Measurements from ENCODE around the gene CD74. TPM values are rescaled to one million over a fixed set of nuclear protein-coding genes. Genes with fewer than 3 reads are reported as not detected.

Gene CD74
- total and polyA plus RNA-seq, 5 experiments from 2014 or later: 288 to 415 (median 310) TPM

DNA sequence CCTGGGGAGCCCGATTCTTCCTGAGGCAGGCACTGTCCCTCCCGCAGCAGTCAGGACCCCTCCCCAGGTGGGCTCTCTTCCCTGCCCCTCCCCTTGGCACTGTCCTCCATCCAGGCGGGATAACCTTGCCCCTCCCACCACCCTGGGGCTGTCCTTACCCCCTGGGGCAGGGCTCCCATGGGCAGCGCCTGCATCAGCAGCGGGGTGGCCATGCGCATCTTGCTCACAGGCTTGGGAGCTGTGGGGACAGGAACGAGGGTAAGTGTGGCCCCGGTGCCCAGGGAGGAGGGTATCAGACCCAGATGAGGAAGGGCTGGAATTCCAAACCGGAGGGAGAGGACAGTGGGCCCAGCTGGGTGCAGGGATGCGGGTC is 6.0 kb downstream of the CD74 start:
- Mint-ChIP-seq H3K36me3 (peaks cover 0 to 49% (median 0%) of the 10 kb centered on the region in 3 donors), H3K9me3 (no peaks in the 10 kb centered on the region), H3K27me3 (no peaks in the 10 kb centered on the region), H3K4me1 (peaks cover 16 to 48% (median 28%) of the 10 kb centered on the region in 4 donors), H3K27ac (peak overlapping the region in 4 of 10 donors; percentile 19 to 85 (median 60)), H3K4me3 (peak overlapping the region in 2 of 10 donors; percentile 24 to 32)
- POLR2A ChIA-PET: interaction anchor here (1.1 to 1.4 kb wide), 3 partner anchors 11 to 43 kb away, joined by 3 read pairs; partner anchors contain the start of gene RPS14
- ATAC-seq: no peak
- DNase-seq: peak in 1 of 10 donors; percentile 55

GRCh38 chr5:150406103-150406722 is 6.5 kb downstream of the CD74 start:
- ATAC-seq (no peak), DNase-seq (peak in 1 of 10 donors; percentile 37)
- Mint-ChIP-seq H3K27me3 (no peaks in the 10 kb centered on the region), H3K4me3 (no peak overlapping the region), H3K4me1 (peaks cover 17 to 43% (median 25%) of the 10 kb centered on the region in 4 donors), H3K9me3 (no peaks in the 10 kb centered on the region), H3K27ac (peak overlapping the region in 6 of 10 donors; percentile 19 to 85 (median 57)), H3K36me3 (peaks cover 0 to 54% (median 0%) of the 10 kb centered on the region in 3 donors)
- POLR2A ChIA-PET: interaction anchor here (0.6 to 1.4 kb wide), 3 partner anchors 12 to 43 kb away, joined by 3 read pairs; partner anchors contain the start of gene RPS14

DNA sequence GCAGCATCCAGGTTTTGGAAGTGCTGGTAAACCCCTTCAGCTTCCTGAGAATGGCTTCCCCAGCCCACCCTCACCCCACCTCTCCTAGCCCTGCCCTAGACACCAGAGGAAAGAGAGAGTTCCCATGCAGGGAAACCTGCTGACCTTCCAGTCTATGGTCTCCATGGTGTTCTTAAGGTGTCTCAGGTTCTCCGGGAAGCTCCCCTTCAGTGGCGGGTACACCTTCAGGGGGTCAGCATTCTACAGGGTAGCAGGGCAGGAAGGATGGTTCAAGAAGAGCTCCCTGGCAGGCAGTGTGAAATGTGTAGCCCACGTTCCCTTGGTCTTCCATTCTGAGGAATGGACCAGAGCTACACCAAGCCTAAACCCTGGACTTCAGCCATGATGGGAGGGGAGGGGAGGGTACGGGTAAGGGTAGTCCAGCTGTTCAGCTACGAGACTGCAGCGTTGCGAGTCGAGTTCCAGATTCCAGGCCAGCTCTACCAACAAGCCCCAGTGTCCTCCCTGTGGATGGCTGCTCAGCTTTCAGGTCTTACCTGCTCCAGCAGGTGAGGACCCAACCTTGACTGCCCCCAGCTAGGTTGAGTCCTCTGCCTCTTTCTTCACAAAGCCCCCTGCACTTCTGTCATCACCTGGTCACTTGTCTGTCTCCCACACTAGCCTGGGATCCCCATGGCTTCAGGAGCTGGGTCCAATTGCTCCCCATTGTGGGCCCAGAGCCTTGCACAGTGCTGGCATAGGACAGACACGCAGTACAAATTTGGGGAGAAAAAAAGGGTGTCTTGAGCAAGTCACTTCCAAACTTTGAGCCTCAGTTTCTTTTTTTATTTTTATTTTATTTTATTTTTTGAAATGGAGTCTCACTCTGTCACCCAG is 7.5 kb downstream of the CD74 start:
- H3K9me3 Mint-ChIP-seq: no peaks in the 10 kb centered on the region
- H3K4me1 Mint-ChIP-seq: peaks cover 12 to 36% (median 15%) of the 10 kb centered on the region in 4 donors
- DNase-seq (no peak), ATAC-seq (no peak)
- POLR2A ChIA-PET: no interaction called here
- no peaks in the 10 kb centered on the region for H3K27me3 Mint-ChIP-seq
- H3K27ac Mint-ChIP-seq: peak overlapping the region in 3 of 10 donors; percentile 13 to 76 (median 75)
- H3K4me3 Mint-ChIP-seq: no peak overlapping the region
- H3K36me3 Mint-ChIP-seq: peaks cover 0 to 60% (median 0%) of the 10 kb centered on the region in 3 donors

- POLR2A ChIA-PET: no interaction called here
- no peak for DNase-seq
- Mint-ChIP-seq H3K27ac (peak overlapping the region in 4 of 10 donors; percentile 43 to 75 (median 56)), H3K4me1 (peaks cover 6 to 30% (median 9%) of the 10 kb centered on the region in 4 donors), H3K9me3 (no peaks in the 10 kb centered on the region), H3K36me3 (peaks cover 0 to 67% (median 0%) of the 10 kb centered on the region in 3 donors), H3K4me3 (no peak overlapping the region), H3K27me3 (no peaks in the 10 kb centered on the region)
- ATAC-seq: no peak
Measured at GRCh38 chr5:150404535-150404934, 8.2 kb downstream of the CD74 start.

DNA sequence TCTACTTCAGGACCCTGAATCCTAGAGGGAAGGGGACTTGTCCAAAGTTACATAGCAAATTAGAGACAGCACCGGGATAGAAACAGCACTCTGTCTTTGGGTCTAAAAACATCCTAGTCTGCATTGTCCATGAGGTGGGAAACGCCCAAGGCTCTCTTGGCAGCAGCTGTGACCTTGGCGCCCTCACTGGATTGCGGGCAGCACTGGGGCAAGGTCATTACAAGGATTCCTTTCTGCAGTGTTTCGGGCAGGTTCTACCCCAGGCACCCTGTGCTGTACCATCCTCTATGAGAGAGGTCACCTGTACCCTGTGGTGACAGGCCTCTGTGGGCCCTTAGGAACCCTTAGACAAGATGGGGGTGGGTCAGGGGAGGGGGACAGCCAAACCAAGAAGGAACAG is 8.6 kb downstream of the CD74 start:
- DNase-seq (no peak), ATAC-seq (no peak)
- H3K36me3 Mint-ChIP-seq: peaks cover 0 to 68% (median 0%) of the 10 kb centered on the region in 3 donors
- H3K4me3 Mint-ChIP-seq: no peak overlapping the region
- H3K27me3 Mint-ChIP-seq: no peaks in the 10 kb centered on the region
- peak overlapping the region in 5 of 10 donors; percentile 35 to 72 (median 54) for H3K27ac Mint-ChIP-seq
- POLR2A ChIA-PET: no interaction called here
- peaks cover 6 to 30% (median 9%) of the 10 kb centered on the region in 4 donors for H3K4me1 Mint-ChIP-seq
- no peaks in the 10 kb centered on the region for H3K9me3 Mint-ChIP-seq

GRCh38 chr5:150402901-150403342 is 9.8 kb downstream of the CD74 start:
- no peaks in the 10 kb centered on the region for H3K27me3 Mint-ChIP-seq
- DNase-seq: no peak
- H3K4me3 Mint-ChIP-seq: peak overlapping the region in 1 of 10 donors; percentile 7
- POLR2A ChIA-PET: interaction anchor here (0.7 to 1.4 kb wide), 2 partner anchors 8 to 10 kb away, joined by 3 read pairs; partner anchors contain the start of gene CD74
- no peak for ATAC-seq
- H3K27ac Mint-ChIP-seq: peak overlapping the region in 5 of 10 donors; percentile 1 to 87 (median 78)
- no peaks in the 10 kb centered on the region for H3K9me3 Mint-ChIP-seq
- peaks cover 0 to 19% (median 6%) of the 10 kb centered on the region in 4 donors for H3K4me1 Mint-ChIP-seq
- peaks cover 0 to 70% (median 0%) of the 10 kb centered on the region in 3 donors for H3K36me3 Mint-ChIP-seq

- POLR2A ChIA-PET: interaction anchor here (0.7 to 1.4 kb wide), 2 partner anchors 8 to 11 kb away, joined by 3 read pairs; partner anchors contain the start of gene CD74
- no peaks in the 10 kb centered on the region for H3K9me3 Mint-ChIP-seq
- no peaks in the 10 kb centered on the region for H3K27me3 Mint-ChIP-seq
- ATAC-seq (no peak), DNase-seq (no peak)
- H3K27ac Mint-ChIP-seq: peak overlapping the region in 5 of 10 donors; percentile 18 to 94 (median 80)
- H3K4me1 Mint-ChIP-seq: peaks cover 0 to 13% (median 6%) of the 10 kb centered on the region in 4 donors
- peaks cover 0 to 72% (median 3%) of the 10 kb centered on the region in 3 donors for H3K36me3 Mint-ChIP-seq
- peak overlapping the region in 1 of 10 donors; percentile 7 for H3K4me3 Mint-ChIP-seq
Measured at GRCh38 chr5:150402229-150402773, 10.4 kb downstream of the CD74 start.

GRCh38 chr5:150401376-150402228 is 11.1 kb downstream of the CD74 start:
- Mint-ChIP-seq H3K27me3 (no peaks in the 10 kb centered on the region), H3K27ac (peak overlapping the region; percentile 44 to 94 (median 78)), H3K4me1 (peaks cover 0 to 8% (median 6%) of the 10 kb centered on the region in 4 donors), H3K9me3 (no peaks in the 10 kb centered on the region), H3K4me3 (no peak overlapping the region), H3K36me3 (peaks cover 0 to 73% (median 3%) of the 10 kb centered on the region in 3 donors)
- no peak for DNase-seq
- no peak for ATAC-seq
- POLR2A ChIA-PET: interaction anchor here (0.9 to 1.7 kb wide), 3 partner anchors 9 to 55 kb away, joined by 3 to 6 read pairs (median 3); no protein-coding TSS in a partner anchor

DNA sequence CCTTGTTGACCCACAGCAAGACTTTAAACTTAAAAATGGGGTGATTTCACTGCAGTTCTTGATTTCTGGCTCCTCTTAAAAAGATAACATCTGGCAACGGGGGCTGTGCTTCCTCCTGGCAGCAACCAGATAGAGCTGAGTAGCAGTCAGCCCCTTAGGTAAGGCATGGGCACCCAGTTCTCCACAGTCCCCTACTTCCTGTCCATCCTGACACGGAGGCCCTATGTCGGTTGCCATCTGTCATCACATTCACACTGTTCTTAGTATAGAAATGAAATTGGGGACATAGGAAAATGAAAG is 11.7 kb downstream of the CD74 start:
- H3K9me3 Mint-ChIP-seq: no peaks in the 10 kb centered on the region
- ATAC-seq (no peak), DNase-seq (no peak)
- H3K4me3 Mint-ChIP-seq: no peak overlapping the region
- H3K4me1 Mint-ChIP-seq: peaks cover 0 to 7% (median 6%) of the 10 kb centered on the region in 4 donors
- H3K36me3 Mint-ChIP-seq: peaks cover 0 to 75% (median 9%) of the 10 kb centered on the region in 3 donors
- POLR2A ChIA-PET: interaction anchor here (0.9 to 1.7 kb wide), 2 partner anchors 10 to 56 kb away, joined by 3 to 6 read pairs; no protein-coding TSS in a partner anchor
- H3K27ac Mint-ChIP-seq: peak overlapping the region in 9 of 10 donors; percentile 38 to 84 (median 75)
- H3K27me3 Mint-ChIP-seq: no peaks in the 10 kb centered on the region

GRCh38 chr5:150400316-150401075 is 12.2 kb downstream of the CD74 start:
- Mint-ChIP-seq H3K9me3 (no peaks in the 10 kb centered on the region), H3K4me1 (peaks cover 0 to 6% (median 5%) of the 10 kb centered on the region in 4 donors), H3K36me3 (peaks cover 0 to 77% (median 9%) of the 10 kb centered on the region in 3 donors), H3K27me3 (no peaks in the 10 kb centered on the region), H3K27ac (peak overlapping the region; percentile 8 to 93 (median 77)), H3K4me3 (peak overlapping the region in 1 of 10 donors; percentile 48)
- DNase-seq (no peak), ATAC-seq (no peak)
- POLR2A ChIA-PET: interaction anchor here (1.1 to 1.7 kb wide), 2 partner anchors 10 to 49 kb away, joined by 4 to 6 read pairs; partner anchors contain the start of gene RPS14
